Fibroblast of pulmonary artery (primary cell): Measurements from ENCODE around the gene ELAPOR2.
A peak's percentile ranks its signal among the peaks of the same experiment; 100 is the strongest.
"Not testable (repeated sequence)": the region's sequence is repeated elsewhere in the genome, so short reads cannot be mapped to it uniquely, and the experiment has no call there.

ENCODE experiments used
- DNase-seq: peaks from one replicate; pipeline ENCODE4 v3.0.0-alpha.2; 2010; ENCODE audit warnings: low read depth
- H3K4me3 ChIP-seq: replicated peaks from 2 replicates; pipeline ENCODE4 v1.5.1; 2011; ENCODE audit warnings: low read depth, mild to moderate bottlenecking, control low read depth, low read length, moderate library complexity
- TF ChIP-seq, protein P1 (sequence below): IDR thresholded peaks from 2 replicates; pipeline ENCODE4 v1.5.1; 2011; ENCODE audit warnings: mild to moderate bottlenecking, control low read depth, low read length, inconsistent platforms; ENCODE audit errors: missing control alignments

The ELAPOR2 gene

DNA sequence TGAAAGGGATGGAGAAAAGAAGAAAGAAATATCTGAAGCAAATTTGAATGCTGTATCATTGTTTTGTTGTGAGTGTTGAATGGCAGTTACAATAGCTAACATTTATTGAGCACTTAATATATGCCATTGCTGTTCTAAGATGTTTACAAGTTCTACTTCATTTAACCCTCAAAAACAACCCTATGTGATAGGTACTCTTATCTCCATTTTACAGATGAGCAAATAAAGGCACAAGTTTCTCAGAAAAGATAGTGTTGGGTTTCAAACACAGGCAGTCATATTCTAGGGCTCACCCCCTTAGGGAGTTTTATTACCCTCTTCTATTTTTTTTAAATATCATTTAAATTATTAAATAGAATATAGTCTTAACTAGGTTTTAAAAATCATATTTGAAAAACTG lies 8.3 kb upstream of the ELAPOR2 start:
- H3K4me3 ChIP-seq, result no peak overlapping the region
- DNase-seq, result no peak
- TF ChIP-seq, protein P1, sequence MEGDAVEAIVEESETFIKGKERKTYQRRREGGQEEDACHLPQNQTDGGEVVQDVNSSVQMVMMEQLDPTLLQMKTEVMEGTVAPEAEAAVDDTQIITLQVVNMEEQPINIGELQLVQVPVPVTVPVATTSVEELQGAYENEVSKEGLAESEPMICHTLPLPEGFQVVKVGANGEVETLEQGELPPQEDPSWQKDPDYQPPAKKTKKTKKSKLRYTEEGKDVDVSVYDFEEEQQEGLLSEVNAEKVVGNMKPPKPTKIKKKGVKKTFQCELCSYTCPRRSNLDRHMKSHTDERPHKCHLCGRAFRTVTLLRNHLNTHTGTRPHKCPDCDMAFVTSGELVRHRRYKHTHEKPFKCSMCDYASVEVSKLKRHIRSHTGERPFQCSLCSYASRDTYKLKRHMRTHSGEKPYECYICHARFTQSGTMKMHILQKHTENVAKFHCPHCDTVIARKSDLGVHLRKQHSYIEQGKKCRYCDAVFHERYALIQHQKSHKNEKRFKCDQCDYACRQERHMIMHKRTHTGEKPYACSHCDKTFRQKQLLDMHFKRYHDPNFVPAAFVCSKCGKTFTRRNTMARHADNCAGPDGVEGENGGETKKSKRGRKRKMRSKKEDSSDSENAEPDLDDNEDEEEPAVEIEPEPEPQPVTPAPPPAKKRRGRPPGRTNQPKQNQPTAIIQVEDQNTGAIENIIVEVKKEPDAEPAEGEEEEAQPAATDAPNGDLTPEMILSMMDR, result no peak

DNA sequence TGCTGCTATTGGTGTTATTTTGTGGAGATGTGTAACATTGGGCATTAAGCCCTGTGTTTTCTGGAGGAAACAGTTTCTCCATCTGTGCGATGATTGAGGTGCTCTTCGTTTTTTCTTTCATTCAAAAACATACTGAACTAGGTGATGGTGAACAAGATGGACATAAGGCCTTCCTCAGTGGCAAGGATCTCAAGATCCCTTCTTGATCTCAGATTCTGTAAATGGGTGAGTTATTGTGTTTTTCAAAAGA lies 759 bp upstream of the ELAPOR2 start:
- DNase-seq, result no peak
- no peak overlapping the region for H3K4me3 ChIP-seq
- TF ChIP-seq, protein P1, result no peak

DNA sequence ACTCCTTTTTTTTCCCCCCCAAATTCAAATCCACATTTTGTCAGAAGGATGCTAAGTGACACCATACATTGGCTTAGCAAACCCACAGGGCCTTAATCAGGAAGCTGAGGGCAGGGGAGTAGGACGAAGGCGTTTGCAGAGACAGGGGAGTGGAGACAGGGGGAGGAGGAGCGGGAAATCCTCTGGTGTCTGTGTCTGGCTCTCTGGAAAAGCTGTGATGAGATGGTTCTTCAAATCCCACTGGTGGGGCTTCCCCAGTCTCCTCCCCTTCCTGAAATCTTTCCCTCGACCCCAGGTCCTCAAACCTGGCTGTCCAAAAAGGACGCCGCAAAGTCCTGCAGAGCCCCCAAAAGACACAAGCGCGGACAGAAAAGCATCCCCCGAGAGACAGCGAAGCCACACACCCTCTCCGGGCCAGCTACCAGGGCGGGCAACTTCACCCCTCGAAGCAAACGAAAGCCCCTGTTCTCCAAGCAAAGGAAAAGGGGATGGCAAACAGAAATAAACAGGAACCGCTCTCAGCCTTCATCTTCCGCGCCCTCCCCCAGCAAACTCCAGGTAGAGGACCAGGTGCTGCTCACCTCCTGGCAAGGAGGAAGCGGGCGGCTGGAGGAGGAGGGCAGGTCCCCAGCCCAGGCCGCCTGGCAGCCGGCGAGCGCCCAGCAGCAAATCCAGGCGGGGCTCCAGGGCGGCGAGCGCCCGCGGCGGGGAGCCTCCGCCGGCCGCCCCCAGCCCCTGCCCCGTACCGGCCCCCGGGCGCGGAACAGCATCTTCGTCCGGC lies 520 bp downstream of the ELAPOR2 start:
- peak overlapping the region; percentile 57 for H3K4me3 ChIP-seq
- TF ChIP-seq, protein P1, result no peak

DNA sequence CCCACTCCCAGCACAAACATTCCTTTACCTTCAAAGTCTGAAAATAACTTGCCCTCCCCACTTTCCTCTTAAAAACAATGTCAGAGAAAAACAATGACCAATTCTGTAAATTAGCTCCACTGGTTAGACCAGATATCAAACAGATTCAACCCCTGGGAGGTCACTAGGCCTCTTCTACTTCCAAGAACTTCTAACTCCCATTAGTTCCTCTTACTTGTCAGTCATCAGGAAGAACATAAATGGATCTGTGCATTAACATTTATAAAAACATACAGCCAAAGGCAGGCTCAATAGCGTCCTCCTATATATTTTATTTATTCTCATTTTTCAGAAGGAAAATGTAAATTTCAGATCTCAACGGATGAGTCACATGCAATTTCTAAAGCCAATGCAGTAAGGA lies 2.2 kb downstream of the ELAPOR2 start:
- no peak overlapping the region for H3K4me3 ChIP-seq
- no peak for DNase-seq
- TF ChIP-seq, protein P1, result no peak

More for the DNA sequence above, 520 bp downstream of the ELAPOR2 start:
- DNase-seq, result no peak

DNA sequence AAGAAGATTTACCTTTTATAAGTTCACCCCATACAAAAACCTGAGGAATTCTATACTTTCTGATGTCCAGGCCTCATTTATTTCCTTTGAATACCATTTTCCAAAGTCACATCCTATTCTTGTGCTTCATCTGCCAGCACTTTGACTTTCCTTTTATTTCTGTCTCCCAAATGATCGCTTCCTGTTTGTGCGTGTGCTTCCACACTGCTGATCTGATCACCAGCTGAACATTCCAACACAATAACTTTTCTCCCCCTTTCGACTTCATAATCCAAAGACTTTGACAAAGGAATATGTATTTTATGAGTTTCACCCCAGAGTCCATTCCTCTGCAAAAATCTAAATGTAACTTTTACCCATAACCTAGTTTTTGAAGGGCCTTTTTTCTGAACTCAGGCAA lies 3.1 kb downstream of the ELAPOR2 start:
- TF ChIP-seq, protein P1, result no peak
- no peak for DNase-seq
- H3K4me3 ChIP-seq, result no peak overlapping the region

DNA sequence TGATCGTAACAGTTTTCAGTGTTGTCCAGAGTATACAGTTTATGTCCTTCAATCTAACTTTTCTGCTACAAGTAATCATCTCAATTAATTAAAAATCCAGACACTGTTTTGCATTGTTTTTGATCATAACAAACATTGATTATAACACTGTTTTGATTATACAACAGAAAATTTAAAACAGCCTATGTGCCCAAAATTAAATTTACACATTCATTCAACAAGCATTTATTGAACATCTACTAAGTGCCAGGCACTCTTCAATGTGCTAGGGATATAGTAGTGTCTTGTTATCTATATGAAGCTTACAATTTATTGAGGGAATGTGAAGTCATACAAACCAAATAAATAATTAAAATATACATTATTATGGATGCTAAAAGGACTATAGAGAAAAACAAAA lies 10.6 kb downstream of the ELAPOR2 start:
- DNase-seq, result no peak
- H3K4me3 ChIP-seq, result no peak overlapping the region
- TF ChIP-seq, protein P1, result no peak

DNA sequence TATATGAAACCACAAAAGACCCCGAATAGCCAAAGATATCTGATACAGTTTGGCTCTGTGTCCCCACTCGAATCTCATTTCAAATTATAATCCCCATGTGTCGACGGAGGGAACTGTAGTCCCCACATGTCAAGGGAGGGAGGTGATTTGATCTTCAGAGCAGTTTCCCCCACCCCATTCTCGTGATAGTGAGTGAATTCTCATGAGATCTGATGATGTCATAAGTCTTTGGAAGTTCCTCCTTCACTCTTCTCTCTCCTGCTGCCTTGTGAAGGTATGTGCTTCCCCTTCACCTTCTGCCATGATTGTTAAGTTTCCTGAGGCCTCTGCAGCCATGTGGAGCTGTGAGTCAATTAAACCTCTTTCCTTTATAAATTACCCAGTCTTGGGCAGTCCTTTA lies 13.0 kb downstream of the ELAPOR2 start:
- no peak overlapping the region for H3K4me3 ChIP-seq
- DNase-seq, result no peak
- TF ChIP-seq, protein P1, result no peak

DNA sequence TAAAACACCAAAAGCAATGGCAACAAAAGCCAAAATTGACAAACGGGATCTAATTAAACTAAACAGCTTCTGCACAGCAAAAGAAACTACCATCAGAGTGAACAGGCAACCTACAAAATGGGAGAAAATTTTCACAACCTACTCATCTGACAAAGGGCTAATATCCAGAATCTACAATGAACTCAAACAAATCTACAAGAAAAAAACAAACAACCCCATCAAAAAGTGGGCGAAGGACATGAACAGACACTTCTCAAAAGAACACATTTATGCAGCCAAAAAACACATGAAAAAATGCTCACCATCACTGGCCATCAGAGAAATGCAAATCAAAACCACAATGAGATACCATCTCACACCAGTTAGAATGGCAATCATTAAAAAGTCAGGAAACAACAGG lies 14.7 kb downstream of the ELAPOR2 start:
- H3K4me3 ChIP-seq, DNase-seq: not testable (repeated sequence)

DNA sequence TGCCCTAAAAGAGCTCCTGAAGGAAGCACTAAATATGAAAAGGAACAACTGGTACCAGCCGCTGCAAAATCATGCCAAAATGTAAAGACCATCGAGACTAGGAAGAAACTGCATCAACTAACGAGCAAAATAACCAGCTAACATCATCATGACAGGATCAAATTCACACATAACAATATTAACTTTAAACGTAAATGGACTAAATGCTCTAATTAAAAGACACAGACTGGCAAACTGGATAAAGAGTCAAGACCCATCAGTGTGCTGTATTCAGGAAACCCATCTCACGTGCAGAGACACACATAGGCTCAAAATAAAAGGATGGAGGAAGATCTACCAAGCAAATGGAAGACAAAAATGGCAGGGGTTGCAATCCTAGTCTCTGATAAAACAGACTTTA lies 17.9 kb downstream of the ELAPOR2 start:
- not testable (repeated sequence) for DNase-seq, H3K4me3 ChIP-seq

DNA sequence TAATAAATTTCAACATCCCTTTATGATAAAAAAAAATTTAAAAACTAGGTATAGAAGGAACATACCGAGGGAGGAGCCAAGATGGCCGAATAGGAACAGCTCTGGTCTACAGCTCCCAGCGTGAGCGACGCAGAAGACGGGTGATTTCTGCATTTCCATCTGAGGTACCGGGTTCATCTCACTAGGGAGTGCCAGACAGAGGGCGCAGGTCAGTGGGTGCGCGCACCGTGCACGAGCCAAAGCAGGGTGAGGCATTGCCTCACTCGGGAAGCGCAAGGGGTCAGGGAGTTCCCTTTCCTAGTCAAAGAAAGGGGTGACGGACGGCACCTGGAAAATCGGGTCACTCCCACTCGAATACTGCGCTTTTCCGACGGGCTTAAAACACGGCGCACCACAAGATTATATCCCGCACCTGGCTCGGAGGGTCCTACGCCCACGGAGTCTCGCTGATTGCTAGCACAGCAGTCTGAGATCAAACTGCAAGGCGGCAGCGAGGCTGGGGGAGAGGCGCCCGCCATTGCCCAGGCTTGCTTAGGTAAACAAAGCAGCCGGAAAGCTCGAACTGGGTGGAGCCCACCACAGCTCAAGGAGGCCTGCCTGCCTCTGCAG lies 19.7 kb downstream of the ELAPOR2 start:
- peak overlapping the region; percentile 45 for H3K4me3 ChIP-seq

More for the DNA sequence above, 19.7 kb downstream of the ELAPOR2 start:
- not testable (repeated sequence) for DNase-seq
